Calu3 (cell line): ENCODE measurements around the gene TBC1D21. TPM values are rescaled to one million over a fixed set of nuclear protein-coding genes. Genes with fewer than 3 reads are reported as not detected.

Experiments used
- BruUV-seq: library from RNA; stranded (reverse); fragments of 400-500 nt; replicated peaks from 2 replicates; lab custom pipeline; 2021; lab: Mats Ljungman, UMichigan
- CTCF ChIA-PET: fragments of 300-600 bp; sonication (Branson Sonifier 250); formaldehyde crosslinking; loops from one replicate; lab custom pipeline; 2022; ENCODE audit warnings: antibody characterized with exemption; lab: Charles Lee
- DNase-seq: peaks from one replicate; pipeline ENCODE4 v3.0.0; 2022
- H3K27ac Mint-ChIP-seq: one replicate; pipeline ENCODE4 v1.8.0; 2022; ENCODE audit warnings: mixed read lengths; ENCODE audit not compliant: unreplicated experiment
- H3K27me3 Mint-ChIP-seq: one replicate; pipeline ENCODE4 v1.8.0; 2022; ENCODE audit warnings: mixed read lengths; ENCODE audit not compliant: unreplicated experiment
- H3K36me3 Mint-ChIP-seq: one replicate; pipeline ENCODE4 v1.8.0; 2022; ENCODE audit warnings: mild to moderate bottlenecking, moderate library complexity, mixed read lengths; ENCODE audit not compliant: insufficient read depth, unreplicated experiment
- H3K4me1 Mint-ChIP-seq: one replicate; pipeline ENCODE4 v1.8.0; 2022; ENCODE audit warnings: mild to moderate bottlenecking, low read depth, mixed read lengths; ENCODE audit not compliant: unreplicated experiment
- H3K4me3 Mint-ChIP-seq: one replicate; pipeline ENCODE4 v1.8.0; 2022; ENCODE audit warnings: mild to moderate bottlenecking, low read depth, moderate library complexity, mixed read lengths; ENCODE audit not compliant: unreplicated experiment
- H3K9me3 Mint-ChIP-seq: one replicate; pipeline ENCODE4 v1.8.0; 2022; ENCODE audit warnings: low read depth, mixed read lengths; ENCODE audit not compliant: unreplicated experiment
- intact Hi-C: fragments of 100-400 bp; cut with micrococcal nuclease; formaldehyde crosslinking; loops from one replicate; pipeline ENCODE4 v1.10.0; 2022; ENCODE audit not compliant: unreplicated experiment
- total RNA-seq: library from RNA; stranded (reverse); gene quantifications from 2 replicates; pipeline ENCODE4 v1.2.3, GENCODE V29; 2022
- TF ChIP-seq, protein P1 (sequence below): fragments of 200-600 bp; IDR thresholded peaks from one replicate; pipeline ENCODE4 v1.8.0; 2022; ENCODE audit warnings: antibody characterized with exemption; ENCODE audit not compliant: unreplicated experiment

Gene TBC1D21
- total RNA-seq, 1 experiment from 2014 or later, result not detected

GRCh38 chr15:73889053-73889761 is 15.8 kb downstream of the TBC1D21 start:
- CTCF ChIA-PET, result interaction anchor here (0.6 kb wide), 1 partner anchor 22 kb away, joined by 4 read pairs; no protein-coding TSS in a partner anchor

GRCh38 chr15:73889762-73890124 is 16.4 kb downstream of the TBC1D21 start:
- intact Hi-C loops, result no loop called here
- H3K9me3 Mint-ChIP-seq, result no peaks in the 10 kb centered on the region
- no TSS peak for BruUV-seq
- H3K27ac Mint-ChIP-seq, result no peak overlapping the region
- no peaks in the 10 kb centered on the region for H3K36me3 Mint-ChIP-seq
- CTCF ChIA-PET, result interaction anchor here (0.6 kb wide), 2 partner anchors 23 to 147 kb away, joined by 3 to 4 read pairs; no protein-coding TSS in a partner anchor
- TF ChIP-seq, protein P1, sequence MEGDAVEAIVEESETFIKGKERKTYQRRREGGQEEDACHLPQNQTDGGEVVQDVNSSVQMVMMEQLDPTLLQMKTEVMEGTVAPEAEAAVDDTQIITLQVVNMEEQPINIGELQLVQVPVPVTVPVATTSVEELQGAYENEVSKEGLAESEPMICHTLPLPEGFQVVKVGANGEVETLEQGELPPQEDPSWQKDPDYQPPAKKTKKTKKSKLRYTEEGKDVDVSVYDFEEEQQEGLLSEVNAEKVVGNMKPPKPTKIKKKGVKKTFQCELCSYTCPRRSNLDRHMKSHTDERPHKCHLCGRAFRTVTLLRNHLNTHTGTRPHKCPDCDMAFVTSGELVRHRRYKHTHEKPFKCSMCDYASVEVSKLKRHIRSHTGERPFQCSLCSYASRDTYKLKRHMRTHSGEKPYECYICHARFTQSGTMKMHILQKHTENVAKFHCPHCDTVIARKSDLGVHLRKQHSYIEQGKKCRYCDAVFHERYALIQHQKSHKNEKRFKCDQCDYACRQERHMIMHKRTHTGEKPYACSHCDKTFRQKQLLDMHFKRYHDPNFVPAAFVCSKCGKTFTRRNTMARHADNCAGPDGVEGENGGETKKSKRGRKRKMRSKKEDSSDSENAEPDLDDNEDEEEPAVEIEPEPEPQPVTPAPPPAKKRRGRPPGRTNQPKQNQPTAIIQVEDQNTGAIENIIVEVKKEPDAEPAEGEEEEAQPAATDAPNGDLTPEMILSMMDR, result no peak
- DNase-seq, result no peak
- H3K27me3 Mint-ChIP-seq, result peaks cover 95% of the 10 kb centered on the region
- no peak overlapping the region for H3K4me3 Mint-ChIP-seq
- H3K4me1 Mint-ChIP-seq, result no peaks in the 10 kb centered on the region

More at GRCh38 chr15:73889053-73889761, 15.8 kb downstream of the TBC1D21 start:
- TF ChIP-seq, protein P1, result no peak
- Mint-ChIP-seq H3K4me1 (no peaks in the 10 kb centered on the region), H3K9me3 (no peaks in the 10 kb centered on the region), H3K4me3 (no peak overlapping the region), H3K27me3 (peaks cover 95% of the 10 kb centered on the region), H3K27ac (no peak overlapping the region), H3K36me3 (no peaks in the 10 kb centered on the region)
- BruUV-seq, result no TSS peak
- intact Hi-C loops, result no loop called here
- no peak for DNase-seq

DNA sequence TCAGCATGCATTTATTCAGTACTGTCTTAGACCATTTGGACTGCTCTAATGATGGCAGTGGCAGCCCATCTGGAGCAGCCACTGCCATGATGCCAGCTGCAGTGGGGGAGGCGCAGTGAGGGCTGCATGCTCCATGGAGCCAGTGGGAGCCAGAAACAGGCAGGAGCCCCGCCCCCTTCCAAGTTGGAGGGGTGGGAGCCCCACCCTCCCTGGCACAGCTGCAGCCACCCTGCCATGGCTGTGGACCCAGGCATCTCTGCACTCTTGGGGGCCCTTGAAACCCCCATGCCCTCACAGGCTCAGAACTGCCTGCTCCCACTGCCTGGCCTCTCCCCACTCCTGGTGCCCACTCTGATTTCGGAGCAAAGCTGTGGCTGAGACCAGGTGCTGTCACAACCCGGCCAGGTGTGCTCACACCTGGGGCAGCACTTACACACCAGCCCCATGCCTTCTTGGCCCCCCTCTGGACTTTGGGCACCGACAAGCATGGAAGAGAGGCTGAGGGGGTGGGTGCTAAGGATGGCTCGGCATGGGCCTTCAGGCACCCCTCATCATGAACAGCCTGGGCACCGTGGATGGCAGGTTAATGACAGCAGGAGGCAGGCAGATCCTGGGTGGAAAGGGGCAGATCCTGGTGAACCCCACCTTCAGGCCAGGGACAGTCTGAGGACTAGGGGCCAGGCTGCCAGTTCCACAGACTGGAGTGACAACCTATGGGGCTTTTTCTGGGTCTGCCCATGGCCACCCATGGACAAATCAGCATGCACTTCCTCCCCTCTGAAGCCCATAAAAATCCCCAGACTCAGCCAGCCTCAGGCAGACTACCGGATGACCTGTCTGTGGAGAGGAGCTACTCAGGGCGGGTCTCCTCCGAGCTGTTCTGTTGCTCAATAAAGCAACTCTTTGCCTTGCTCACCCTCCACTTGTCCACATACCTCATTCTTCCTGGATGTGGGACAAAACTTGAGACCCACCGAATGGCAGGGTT is 18.3 kb downstream of the TBC1D21 start:
- no peaks in the 10 kb centered on the region for H3K9me3 Mint-ChIP-seq
- no peaks in the 10 kb centered on the region for H3K4me1 Mint-ChIP-seq
- no TSS peak for BruUV-seq
- peaks cover 95% of the 10 kb centered on the region for H3K27me3 Mint-ChIP-seq
- DNase-seq, result no peak
- H3K36me3 Mint-ChIP-seq, result no peaks in the 10 kb centered on the region
- H3K4me3 Mint-ChIP-seq, result no peak overlapping the region
- no peak overlapping the region for H3K27ac Mint-ChIP-seq
- TF ChIP-seq, protein P1, result no peak
- CTCF ChIA-PET, result interaction anchor here (0.7 kb wide), 1 partner anchor 35 kb away, joined by 5 read pairs; the partner anchor contains the start of gene LOXL1
- intact Hi-C loops, result no loop called here

GRCh38 chr15:73892446-73893226 is 19.3 kb downstream of the TBC1D21 start:
- Mint-ChIP-seq H3K27ac (no peak overlapping the region), H3K9me3 (no peaks in the 10 kb centered on the region), H3K27me3 (peaks cover 88% of the 10 kb centered on the region), H3K4me3 (no peak overlapping the region), H3K36me3 (no peaks in the 10 kb centered on the region), H3K4me1 (no peaks in the 10 kb centered on the region)
- DNase-seq, result no peak
- CTCF ChIA-PET, result no interaction called here
- BruUV-seq, result no TSS peak
- intact Hi-C loops, result no loop called here
- TF ChIP-seq, protein P1, result no peak
